Measurements from ENCODE around the gene RPL38. TPM values are rescaled to one million over a fixed set of nuclear protein-coding genes. Genes with fewer than 3 reads are reported as not detected.

The RPL38 gene
- total RNA-seq, 1 donor from 2014 or later, result 539 TPM

GRCh38 chr17:74245145-74245831 is 41.8 kb downstream of the RPL38 start:
- Mint-ChIP-seq H3K36me3 (ENCODE audit: low read depth) (no peaks in the 10 kb centered on the region), H3K4me3 (ENCODE audit: unreplicated experiment) (no peak overlapping the region), H3K27me3 (ENCODE audit: low read depth) (peaks cover 4% of the 10 kb centered on the region), H3K9me3 (ENCODE audit: low read depth) (no peaks in the 10 kb centered on the region), H3K4me1 (ENCODE audit: low read depth) (peaks cover 9% of the 10 kb centered on the region), H3K27ac (ENCODE audit: unreplicated experiment) (no peak overlapping the region)
- no peak for DNase-seq (ENCODE audit: low spot score)
- peak; percentile 33 for TF ChIP-seq CTCF (IDR thresholded peaks at IDR 0.05)

GRCh38 chr17:74245871-74246270 is 42.4 kb downstream of the RPL38 start:
- H3K27me3 Mint-ChIP-seq (ENCODE audit: low read depth), result peaks cover 4% of the 10 kb centered on the region
- H3K27ac Mint-ChIP-seq (ENCODE audit: unreplicated experiment), result no peak overlapping the region
- H3K9me3 Mint-ChIP-seq (ENCODE audit: low read depth), result no peaks in the 10 kb centered on the region
- peaks cover 4% of the 10 kb centered on the region for H3K4me1 Mint-ChIP-seq (ENCODE audit: low read depth)
- H3K4me3 Mint-ChIP-seq (ENCODE audit: unreplicated experiment), result no peak overlapping the region
- no peaks in the 10 kb centered on the region for H3K36me3 Mint-ChIP-seq (ENCODE audit: low read depth)
- no peak for DNase-seq (ENCODE audit: low spot score)
- TF ChIP-seq CTCF (IDR thresholded peaks at IDR 0.05), result no peak

GRCh38 chr17:74249590-74250270 is 46.3 kb downstream of the RPL38 start:
- Mint-ChIP-seq H3K27ac (ENCODE audit: unreplicated experiment) (no peak overlapping the region), H3K27me3 (ENCODE audit: low read depth) (peaks cover 4% of the 10 kb centered on the region), H3K36me3 (ENCODE audit: low read depth) (no peaks in the 10 kb centered on the region), H3K9me3 (ENCODE audit: low read depth) (no peaks in the 10 kb centered on the region), H3K4me1 (ENCODE audit: low read depth) (peaks cover 2% of the 10 kb centered on the region), H3K4me3 (ENCODE audit: unreplicated experiment) (no peak overlapping the region)
- DNase-seq (ENCODE audit: low spot score), result no peak
- no peak for TF ChIP-seq CTCF (IDR thresholded peaks at IDR 0.05)

- Mint-ChIP-seq H3K27ac (ENCODE audit: unreplicated experiment) (no peak overlapping the region), H3K4me1 (ENCODE audit: low read depth) (peaks cover 1% of the 10 kb centered on the region), H3K27me3 (ENCODE audit: low read depth) (peaks cover 4% of the 10 kb centered on the region), H3K9me3 (ENCODE audit: low read depth) (no peaks in the 10 kb centered on the region), H3K4me3 (ENCODE audit: unreplicated experiment) (no peak overlapping the region), H3K36me3 (ENCODE audit: low read depth) (no peaks in the 10 kb centered on the region)
- no peak for TF ChIP-seq CTCF (IDR thresholded peaks at IDR 0.05)
- no peak for DNase-seq (ENCODE audit: low spot score)
Measured at GRCh38 chr17:74250324-74250995, 47.0 kb downstream of the RPL38 start.

GRCh38 chr17:74251051-74251450 is 47.6 kb downstream of the RPL38 start:
- Mint-ChIP-seq H3K4me1 (ENCODE audit: low read depth) (no peaks in the 10 kb centered on the region), H3K27me3 (ENCODE audit: low read depth) (peaks cover 4% of the 10 kb centered on the region), H3K27ac (ENCODE audit: unreplicated experiment) (no peak overlapping the region), H3K36me3 (ENCODE audit: low read depth) (no peaks in the 10 kb centered on the region), H3K4me3 (ENCODE audit: unreplicated experiment) (no peak overlapping the region), H3K9me3 (ENCODE audit: low read depth) (no peaks in the 10 kb centered on the region)
- TF ChIP-seq CTCF (IDR thresholded peaks at IDR 0.05), result no peak
- no peak for DNase-seq (ENCODE audit: low spot score)

Data from chondrocyte (in vitro differentiated cells).